GM19463 (cell line): ENCODE measurements around the gene CYP4F22.
"Not testable (repeated sequence)": the region's sequence is repeated elsewhere in the genome, so short reads cannot be mapped to it uniquely, and the experiment has no call there.

Experiments
- ATAC-seq: cut with Tn5 transposase; IDR thresholded peaks from one replicate; pipeline ENCODE4 v1.9.1; 2021; ENCODE audit warnings: mild to moderate bottlenecking, moderate library complexity; ENCODE audit not compliant: unreplicated experiment

The CYP4F22 gene

GRCh38 chr19:15533522-15533830 lies 25.2 kb downstream of the CYP4F22 start:
- not testable (repeated sequence) for ATAC-seq

- ATAC-seq: no peak
Measured at GRCh38 chr19:15534957-15535864, 26.9 kb downstream of the CYP4F22 start.

- no peak for ATAC-seq
Measured at GRCh38 chr19:15536350-15536749, 28.0 kb downstream of the CYP4F22 start.

- no peak for ATAC-seq
Measured at GRCh38 chr19:15538774-15539173, 30.4 kb downstream of the CYP4F22 start.

- ATAC-seq: no peak
Measured at GRCh38 chr19:15539638-15540037, 31.3 kb downstream of the CYP4F22 start.

- no peak for ATAC-seq
Measured at GRCh38 chr19:15540435-15540834, 32.1 kb downstream of the CYP4F22 start.

- ATAC-seq: no peak
Measured at GRCh38 chr19:15544283-15544682, 36.0 kb downstream of the CYP4F22 start.

GRCh38 chr19:15544970-15545369 lies 36.6 kb downstream of the CYP4F22 start:
- ATAC-seq: no peak

GRCh38 chr19:15548648-15549047 lies 40.3 kb downstream of the CYP4F22 start:
- no peak for ATAC-seq

- no peak for ATAC-seq
Measured at GRCh38 chr19:15549581-15549980, 41.3 kb downstream of the CYP4F22 start.

GRCh38 chr19:15550273-15550672 lies 41.9 kb downstream of the CYP4F22 start:
- ATAC-seq: no peak

GRCh38 chr19:15550929-15551292 lies 42.6 kb downstream of the CYP4F22 start:
- no peak for ATAC-seq

- ATAC-seq: no peak
Measured at GRCh38 chr19:15551293-15552004, 43.1 kb downstream of the CYP4F22 start.

GRCh38 chr19:15555021-15555420 lies 46.7 kb downstream of the CYP4F22 start:
- ATAC-seq: no peak

GRCh38 chr19:15555759-15556633 lies 47.7 kb downstream of the CYP4F22 start:
- peak; percentile 62 for ATAC-seq

- no peak for ATAC-seq
Measured at GRCh38 chr19:15556634-15557181, 48.4 kb downstream of the CYP4F22 start.

GRCh38 chr19:15557223-15557622 lies 48.9 kb downstream of the CYP4F22 start:
- ATAC-seq: no peak

GRCh38 chr19:15562145-15562544 lies 53.8 kb downstream of the CYP4F22 start:
- no peak for ATAC-seq

GRCh38 chr19:15562861-15563260 lies 54.5 kb downstream of the CYP4F22 start:
- no peak for ATAC-seq

GRCh38 chr19:15563325-15563794 lies 55.0 kb downstream of the CYP4F22 start:
- ATAC-seq: no peak

- no peak for ATAC-seq
Measured at GRCh38 chr19:15563931-15564330, 55.6 kb downstream of the CYP4F22 start.
